NCI-H1092 treated with DMSO at 0.1 percent for 48 hours (cell line): Measurements from ENCODE around the gene NFATC3.

Source experiments
- DNase-seq: peaks from one replicate; lab custom pipeline; 2025; lab: John Stamatoyannopoulos, UW

The NFATC3 gene

GRCh38 chr16:68251832-68252231 is 166.7 kb downstream of the NFATC3 start:
- DNase-seq, result no peak

- no peak for DNase-seq
These were observed 167.2 kb downstream of the NFATC3 start for GRCh38 chr16:68252383-68252782.

- DNase-seq, result no peak
These were observed 168.6 kb downstream of the NFATC3 start for GRCh38 chr16:68253721-68254120.

GRCh38 chr16:68255712-68256111 is 170.5 kb downstream of the NFATC3 start:
- no peak for DNase-seq

- DNase-seq, result peak; percentile 10
These were observed 172.2 kb downstream of the NFATC3 start for GRCh38 chr16:68257251-68257905.

GRCh38 chr16:68257906-68258800 is 173.0 kb downstream of the NFATC3 start:
- no peak for DNase-seq

GRCh38 chr16:68259007-68259825 is 174.0 kb downstream of the NFATC3 start:
- no peak for DNase-seq

GRCh38 chr16:68263559-68264127 is 178.5 kb downstream of the NFATC3 start:
- DNase-seq, result no peak

GRCh38 chr16:68264128-68265077 is 179.2 kb downstream of the NFATC3 start, which contains the start of gene SLC7A6:
Gene SLC7A6 (plus strand): TSS chr16:68264526. CDS start chr16:68274727, 10,201 bp downstream.
- peak; percentile 65 for DNase-seq

GRCh38 chr16:68265078-68265920 is 180.1 kb downstream of the NFATC3 start:
- DNase-seq, result peak; percentile 44

GRCh38 chr16:68267612-68268405 is 182.6 kb downstream of the NFATC3 start:
- no peak for DNase-seq

GRCh38 chr16:68269793-68270192 is 184.6 kb downstream of the NFATC3 start:
- no peak for DNase-seq

- no peak for DNase-seq
These were observed 185.2 kb downstream of the NFATC3 start for GRCh38 chr16:68270353-68270752.

- DNase-seq, result no peak
These were observed 187.5 kb downstream of the NFATC3 start for GRCh38 chr16:68272507-68273209.

GRCh38 chr16:68273459-68273858 is 188.3 kb downstream of the NFATC3 start:
- no peak for DNase-seq

GRCh38 chr16:68273896-68274295 is 188.7 kb downstream of the NFATC3 start:
- no peak for DNase-seq

GRCh38 chr16:68274441-68274840 is 189.3 kb downstream of the NFATC3 start:
- DNase-seq, result no peak

- DNase-seq, result no peak
These were observed 190.5 kb downstream of the NFATC3 start for GRCh38 chr16:68275611-68276191.
